Endometrial microvascular endothelial cells (primary cell): ENCODE data around the gene KCNA2. TPM values are rescaled to one million over a fixed set of nuclear protein-coding genes. Genes with fewer than 3 reads are reported as not detected.

Source experiments
- in situ Hi-C: cut with HindIII; loops from 2 replicates; pipeline ENCODE4 v1.10.0; 2017; ENCODE audit warnings: low sequenced_read_pairs, low pct_unique_long_range_greater_than_20kb; ENCODE audit errors: inconsistent ontology term
- total RNA-seq: library from RNA; depleted of rRNA; stranded (reverse); fragments of >200 nt; gene quantifications from one replicate; pipeline ENCODE4 v1.2.3, GENCODE V29; 2015; ENCODE audit errors: inconsistent ontology term

The KCNA2 gene
- total RNA-seq: not detected

DNA sequence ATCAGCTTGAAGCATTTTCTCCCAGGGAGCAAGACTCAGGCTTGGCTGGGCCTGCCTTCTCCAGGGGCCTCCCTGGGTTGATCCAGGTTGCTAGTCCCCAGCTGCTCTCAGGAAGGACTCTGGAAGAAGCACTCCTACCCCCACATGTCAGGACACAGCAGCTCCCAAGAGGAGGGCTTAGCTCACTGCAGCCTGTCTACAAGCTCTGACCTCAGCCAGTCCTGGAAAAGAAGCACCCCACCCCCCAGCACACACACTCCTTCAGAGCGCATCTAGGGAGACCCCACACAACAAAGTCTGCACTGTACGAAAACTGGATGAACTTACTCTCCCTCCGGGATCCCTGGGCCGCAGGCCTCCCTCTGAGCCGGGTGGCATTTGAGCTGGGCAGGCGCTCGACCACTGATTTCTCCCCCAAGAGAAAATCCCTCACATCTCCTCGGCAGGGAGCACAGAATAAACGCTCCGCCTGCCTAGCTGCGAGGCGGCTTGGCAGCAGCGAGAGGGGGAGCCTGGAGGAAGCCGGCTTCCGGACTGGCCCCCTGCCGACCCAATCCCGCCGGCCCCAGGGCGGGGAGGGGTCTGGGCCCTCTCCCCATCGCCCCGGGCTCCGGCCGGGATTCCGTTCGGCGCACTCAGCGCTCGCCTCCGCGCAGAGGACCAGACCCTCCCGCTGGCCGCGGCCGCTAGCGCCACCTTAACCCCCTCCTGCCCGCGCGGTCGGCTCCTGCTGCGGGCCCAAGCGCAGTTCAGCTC is at the start of gene KCNA2:
KCNA2 (minus strand) TSS at position 458 of the 756 bp plus-strand sequence. CDS start 1,576 bp downstream, outside the sequence.
- in situ Hi-C loops: no loop called here

GRCh38 chr1:110650609-110651008 is 44.5 kb upstream of the KCNA2 start:
- in situ Hi-C loops: no loop called here

DNA sequence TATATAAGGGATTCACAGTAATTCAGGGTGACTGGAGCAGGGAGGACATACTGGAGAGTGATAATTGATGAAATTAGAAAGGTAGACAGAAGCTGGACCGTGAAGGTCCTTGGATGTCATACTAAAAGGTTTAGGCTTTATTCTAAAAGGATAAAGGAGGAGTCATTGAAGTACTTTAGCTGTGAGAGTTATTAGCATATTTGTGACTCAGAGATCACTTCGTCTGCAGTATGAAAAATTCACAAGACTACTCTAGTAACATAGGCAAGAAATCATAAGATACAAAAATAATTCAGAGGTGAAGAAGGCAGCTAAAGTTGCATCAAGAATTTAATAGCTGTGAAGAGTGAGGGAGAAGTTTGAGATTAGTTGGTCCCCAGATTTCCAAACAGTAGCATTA is 42.3 kb upstream of the KCNA2 start:
- in situ Hi-C loops: no loop called here

- in situ Hi-C loops: no loop called here
Measured at GRCh38 chr1:110647254-110647891, 41.2 kb upstream of the KCNA2 start.

- in situ Hi-C loops: no loop called here
Measured at GRCh38 chr1:110645821-110646735, 39.9 kb upstream of the KCNA2 start.

GRCh38 chr1:110645211-110645610 is 39.1 kb upstream of the KCNA2 start:
- in situ Hi-C loops: no loop called here

DNA sequence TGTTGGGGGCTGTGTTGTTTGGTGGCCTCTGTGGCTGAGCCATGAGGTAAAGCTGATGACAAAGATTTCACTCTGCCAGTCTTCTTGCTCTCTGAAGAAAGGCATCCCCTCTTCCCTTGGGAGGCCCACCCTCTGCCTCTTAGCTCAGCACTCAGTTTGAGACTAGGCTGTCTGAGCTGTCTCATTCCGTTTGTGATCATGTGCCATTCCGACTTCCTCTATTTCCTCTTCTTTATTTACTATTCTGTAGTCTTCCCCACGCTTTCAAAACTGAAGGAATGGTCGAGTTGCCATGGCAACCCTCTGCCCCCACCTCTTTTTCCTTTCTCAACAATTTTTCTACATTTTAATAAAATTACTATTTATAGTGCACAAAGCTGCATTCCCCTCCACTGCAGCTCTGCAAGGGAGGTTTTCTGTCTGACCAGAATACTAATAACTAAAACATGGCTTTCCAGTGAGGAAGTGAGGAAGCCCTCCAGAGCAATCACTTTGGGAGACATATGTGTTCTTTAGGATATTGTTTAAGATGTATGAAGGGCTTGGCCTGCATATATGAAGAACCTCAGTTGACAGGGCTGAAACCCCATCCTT is 37.8 kb upstream of the KCNA2 start:
- in situ Hi-C loops: no loop called here

DNA sequence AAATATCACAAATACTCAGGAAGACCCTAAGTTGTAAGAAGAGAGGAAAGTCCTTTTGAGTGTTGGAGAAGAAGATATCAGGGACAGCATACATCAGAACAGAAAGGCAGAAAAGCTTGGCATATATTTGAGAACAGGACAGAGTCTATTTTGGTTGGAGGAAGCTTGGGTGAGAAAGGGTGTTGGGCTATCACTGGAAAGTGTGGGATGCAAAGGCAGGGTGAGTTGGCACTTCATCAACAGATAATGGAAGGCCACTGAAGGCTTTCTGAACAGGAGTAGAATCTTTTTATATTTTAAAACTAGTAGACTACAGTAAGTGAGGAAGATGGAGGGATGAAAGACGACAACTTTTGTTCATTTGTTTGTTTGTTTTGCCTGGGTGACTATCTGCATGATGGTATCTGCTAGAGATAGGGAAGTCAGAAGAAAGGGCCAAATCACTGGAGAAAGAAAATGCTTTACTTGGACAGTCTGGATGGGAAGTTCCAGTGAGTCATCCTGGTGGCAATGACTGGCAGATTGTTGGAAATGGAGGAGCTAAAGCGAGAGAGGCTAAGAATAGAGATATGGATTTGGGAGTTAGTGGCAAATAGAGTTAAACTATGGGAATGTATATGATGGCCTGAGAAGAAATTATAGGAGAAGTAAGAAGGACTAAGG is 33.7 kb upstream of the KCNA2 start:
- in situ Hi-C loops: no loop called here

DNA sequence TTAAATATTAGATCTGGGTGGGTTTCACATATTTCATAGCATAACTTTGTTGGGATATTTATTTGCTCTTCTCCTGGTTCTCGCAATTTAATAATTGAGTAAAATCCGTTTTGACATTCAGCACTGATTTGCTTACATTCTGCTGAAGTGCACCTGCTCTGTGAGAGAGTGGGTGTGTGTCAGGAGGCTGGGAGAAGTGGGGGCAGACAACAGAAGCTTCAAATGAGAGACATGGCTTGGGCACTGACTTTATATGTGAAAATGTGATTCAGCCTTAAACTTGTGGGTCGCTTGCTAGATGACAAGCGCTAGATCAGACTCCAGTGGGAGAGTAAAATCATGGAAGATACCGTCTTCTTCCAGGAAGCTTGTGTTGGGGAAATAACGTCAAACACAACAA is 32.4 kb upstream of the KCNA2 start:
- in situ Hi-C loops: no loop called here

- in situ Hi-C loops: no loop called here
Measured at GRCh38 chr1:110638058-110638457, 31.9 kb upstream of the KCNA2 start.

GRCh38 chr1:110637475-110637874 is 31.3 kb upstream of the KCNA2 start:
- in situ Hi-C loops: no loop called here

- in situ Hi-C loops: no loop called here
Measured at GRCh38 chr1:110636149-110636935, 30.2 kb upstream of the KCNA2 start.

GRCh38 chr1:110635434-110635833 is 29.3 kb upstream of the KCNA2 start:
- in situ Hi-C loops: no loop called here

GRCh38 chr1:110634455-110635311 is 28.5 kb upstream of the KCNA2 start:
- in situ Hi-C loops: no loop called here

- in situ Hi-C loops: no loop called here
Measured at GRCh38 chr1:110634086-110634454, 27.9 kb upstream of the KCNA2 start.

DNA sequence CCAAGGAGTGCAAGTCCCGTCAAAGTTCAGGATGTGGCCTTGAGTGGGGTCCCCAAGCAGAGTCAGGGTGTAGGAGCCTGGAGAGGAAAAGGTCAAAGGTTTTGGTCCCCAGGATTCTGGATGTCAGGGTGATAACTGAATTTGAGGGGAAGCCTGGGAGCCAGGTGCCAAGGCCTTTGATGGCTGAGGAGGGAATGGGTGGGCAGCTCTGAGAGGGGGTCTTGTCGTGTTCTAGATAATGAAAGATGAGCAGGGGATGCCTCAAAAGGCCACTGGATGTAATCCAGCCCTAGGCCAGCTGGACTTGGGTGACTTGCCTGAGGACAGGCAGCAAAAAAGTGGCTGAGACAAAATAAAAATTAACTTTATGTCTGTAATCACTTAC is 27.5 kb upstream of the KCNA2 start:
- in situ Hi-C loops: no loop called here
